Measurements from ENCODE around the gene MDGA2. TPM values are rescaled to one million over a fixed set of nuclear protein-coding genes. Genes with fewer than 3 reads are reported as not detected.

Gene MDGA2
- total and polyA plus RNA-seq, 11 donors: 0.12 to 0.26 TPM; not detected in 9

GRCh38 chr14:47596860-47597259 is 78.5 kb downstream of the MDGA2 start:
- 71 to 85% (median 79%) methylated on average over 2 of the region's 2 CpGs for WGBS, 4 donors

GRCh38 chr14:47596232-47596631 is 79.2 kb downstream of the MDGA2 start:
- H3K4me1 ChIP-seq: no peaks in the 10 kb centered on the region
- 74 to 83% (median 79%) methylated on average over 3 of the region's 3 CpGs for WGBS, 4 donors
- TF ChIP-seq POLR2A (IDR thresholded peaks at IDR 0.05): no peak
- TF ChIP-seq CTCF (IDR thresholded peaks at IDR 0.05): no peak
- ATAC-seq: no peak
- no peak for DNase-seq
- intact Hi-C loops (cut with DNase I): no loop called here
- H3K27me3 ChIP-seq: no peaks in the 10 kb centered on the region
- no peaks in the 10 kb centered on the region for H3K36me3 ChIP-seq
- H3K9me3 ChIP-seq: peaks cover 0 to 6% (median 0%) of the 10 kb centered on the region in 12 donors
- no peak overlapping the region for H3K27ac ChIP-seq
- H3K4me3 ChIP-seq: no peak overlapping the region

More at GRCh38 chr14:47596860-47597259, 78.5 kb downstream of the MDGA2 start:
- Histone ChIP-seq H3K36me3 (no peaks in the 10 kb centered on the region), H3K27me3 (no peaks in the 10 kb centered on the region), H3K27ac (no peak overlapping the region), H3K4me3 (no peak overlapping the region), H3K9me3 (peaks cover 0 to 6% (median 0%) of the 10 kb centered on the region in 12 donors), H3K4me1 (no peaks in the 10 kb centered on the region)
- ATAC-seq (no peak), DNase-seq (no peak)
- intact Hi-C loops (cut with DNase I): no loop called here
- TF ChIP-seq POLR2A (IDR thresholded peaks at IDR 0.05): no peak

- Histone ChIP-seq H3K36me3 (no peaks in the 10 kb centered on the region), H3K27ac (no peak overlapping the region), H3K4me1 (no peaks in the 10 kb centered on the region), H3K4me3 (no peak overlapping the region), H3K27me3 (no peaks in the 10 kb centered on the region), H3K9me3 (peaks cover 0 to 6% (median 0%) of the 10 kb centered on the region in 12 donors)
- no peak for DNase-seq
- 71 to 88% (median 77%) methylated on average over 1 of the region's 1 CpG for WGBS, 4 donors
- ATAC-seq: no peak
- TF ChIP-seq CTCF (IDR thresholded peaks at IDR 0.05) (no peak), POLR2A (IDR thresholded peaks at IDR 0.05) (no peak)
- intact Hi-C loops (cut with DNase I): no loop called here
These were observed 79.9 kb downstream of the MDGA2 start for GRCh38 chr14:47595552-47595951.

- Histone ChIP-seq H3K36me3 (no peaks in the 10 kb centered on the region), H3K9me3 (peaks cover 0 to 6% (median 0%) of the 10 kb centered on the region in 12 donors), H3K4me3 (no peak overlapping the region), H3K27me3 (no peaks in the 10 kb centered on the region), H3K4me1 (no peaks in the 10 kb centered on the region), H3K27ac (no peak overlapping the region)
- no peak for ATAC-seq
- intact Hi-C loops (cut with DNase I): no loop called here
- WGBS, 4 donors: 37 to 46% (median 40%) methylated on average over 2 of the region's 2 CpGs
- no peak for TF ChIP-seq POLR2A (IDR thresholded peaks at IDR 0.05)
- TF ChIP-seq CTCF (IDR thresholded peaks at IDR 0.05): no peak
- no peak for DNase-seq
These were observed 84.5 kb downstream of the MDGA2 start for GRCh38 chr14:47590767-47591495.

GRCh38 chr14:47585447-47585846 is 90.0 kb downstream of the MDGA2 start:
- no peaks in the 10 kb centered on the region for H3K4me1 ChIP-seq
- H3K27me3 ChIP-seq: no peaks in the 10 kb centered on the region
- no peak overlapping the region for H3K27ac ChIP-seq
- H3K36me3 ChIP-seq: no peaks in the 10 kb centered on the region
- DNase-seq (no peak), ATAC-seq (no peak)
- intact Hi-C loops (cut with DNase I): no loop called here
- H3K4me3 ChIP-seq: no peak overlapping the region
- H3K9me3 ChIP-seq: no peaks in the 10 kb centered on the region
- 87 to 90% (median 89%) methylated on average over 7 of the region's 7 CpGs for WGBS, 4 donors
- TF ChIP-seq CTCF (IDR thresholded peaks at IDR 0.05) (no peak), POLR2A (IDR thresholded peaks at IDR 0.05) (no peak)

Data from heart left ventricle (tissue), 16 donors.